Activated CD8-positive, alpha-beta memory T cell treated with anti-CD3 and anti-CD28 coated beads, Interleukin-2, amount 10 ng/mL, durations not matched to agents 7 days and 5 days (primary cell): ENCODE results near the gene PDXP. TPM values are rescaled to one million over a fixed set of nuclear protein-coding genes. Genes with fewer than 3 reads are reported as not detected.

ENCODE experiments used
- ATAC-seq: fragments of 150-1000 bp; cut with Tn5 transposase; one replicate; pipeline ENCODE4 v1.10.0; 2021; ENCODE audit warnings: moderate library complexity
- CTCF ChIA-PET: fragments of 350-600 bp; sonication (Branson Sonifier 250); formaldehyde crosslinking; loops from one replicate; lab custom pipeline; 2021; ENCODE audit warnings: antibody characterized with exemption; lab: Charles Lee
- DNase-seq: peaks from one replicate; pipeline ENCODE4 v3.0.0-alpha.2; 2020
- H3K27ac Mint-ChIP-seq: one replicate; pipeline ENCODE4 v1.8.0; 2021; ENCODE audit warnings: mild to moderate bottlenecking, mixed read lengths
- H3K27me3 Mint-ChIP-seq: one replicate; pipeline ENCODE4 v1.8.0; 2021; ENCODE audit warnings: mixed read lengths
- H3K36me3 Mint-ChIP-seq: one replicate; pipeline ENCODE4 v1.8.0; 2021; ENCODE audit warnings: mild to moderate bottlenecking, mixed read lengths
- H3K4me1 Mint-ChIP-seq: one replicate; pipeline ENCODE4 v1.8.0; 2021; ENCODE audit warnings: mixed read lengths
- H3K4me3 Mint-ChIP-seq: one replicate; pipeline ENCODE4 v1.8.0; 2021; ENCODE audit warnings: mild to moderate bottlenecking, moderate library complexity, mixed read lengths
- H3K9me3 Mint-ChIP-seq: one replicate; pipeline ENCODE4 v1.8.0; 2022; ENCODE audit warnings: low read depth, mixed read lengths
- total RNA-seq, 2 experiments: library from RNA; stranded (reverse); gene quantifications; one replicate each; pipeline ENCODE4 v1.2.3, GENCODE V29; 2021

PDXP gene
- total RNA-seq, 2 experiments from 2014 or later: 25.9 to 32.6 TPM

DNA sequence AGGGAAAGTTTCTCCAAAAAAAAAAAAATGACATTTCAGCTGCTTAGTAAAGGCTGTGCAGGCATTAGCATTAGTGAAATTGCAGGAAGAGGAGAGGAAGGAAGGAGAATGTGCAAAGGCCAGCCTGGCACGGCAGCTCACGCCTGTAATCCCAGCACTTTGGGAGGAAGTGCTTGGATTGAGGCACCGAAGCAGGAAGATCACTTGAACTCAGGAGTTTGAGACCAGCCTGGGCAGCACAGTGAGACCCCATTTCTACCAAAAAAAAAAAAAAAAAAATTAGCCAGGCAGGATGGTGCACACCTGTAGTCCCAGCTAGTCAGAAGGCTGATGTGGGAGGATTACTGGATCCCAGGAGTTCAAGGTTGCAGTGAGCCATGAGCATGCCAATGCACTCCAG, 46.1 kb downstream of the PDXP start:
- no peaks in the 10 kb centered on the region for H3K9me3 Mint-ChIP-seq
- CTCF ChIA-PET: interaction anchor here (0.7 kb wide), 1 partner anchor 653 kb away, joined by 3 read pairs; no protein-coding TSS in a partner anchor

DNA sequence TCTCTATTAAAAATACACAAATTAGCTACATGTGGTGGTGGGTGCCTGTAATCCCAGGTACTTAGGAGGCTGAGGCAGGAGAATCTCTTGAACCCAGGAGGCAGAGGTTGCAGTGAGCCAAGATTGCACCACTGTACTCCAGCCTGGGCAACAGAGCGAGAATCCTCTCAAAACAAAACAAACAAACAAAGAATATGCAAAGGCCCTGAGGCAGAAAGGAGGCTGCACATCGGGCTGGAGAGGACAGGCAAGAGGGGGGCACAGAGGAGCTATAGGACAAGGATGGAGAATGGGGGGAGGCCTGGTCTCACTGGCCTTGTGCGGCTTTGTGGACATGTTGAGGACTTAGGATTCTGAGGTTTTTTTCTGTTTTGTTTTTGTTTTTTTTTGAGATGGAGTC, 46.7 kb downstream of the PDXP start:
- H3K27me3 Mint-ChIP-seq: no peaks in the 10 kb centered on the region
- H3K4me3 Mint-ChIP-seq: no peak overlapping the region
- CTCF ChIA-PET: no interaction called here
- peaks cover 7% of the 10 kb centered on the region for H3K4me1 Mint-ChIP-seq
- ATAC-seq (no peak), DNase-seq (no peak)
- no peaks in the 10 kb centered on the region for H3K9me3 Mint-ChIP-seq
- H3K36me3 Mint-ChIP-seq: no peaks in the 10 kb centered on the region
- H3K27ac Mint-ChIP-seq: no peak overlapping the region

More for the DNA sequence above, 46.1 kb downstream of the PDXP start:
- Mint-ChIP-seq H3K27me3 (no peaks in the 10 kb centered on the region), H3K4me1 (peaks cover 7% of the 10 kb centered on the region), H3K36me3 (no peaks in the 10 kb centered on the region), H3K4me3 (no peak overlapping the region), H3K27ac (no peak overlapping the region)
- no peak for ATAC-seq
- no peak for DNase-seq

DNA sequence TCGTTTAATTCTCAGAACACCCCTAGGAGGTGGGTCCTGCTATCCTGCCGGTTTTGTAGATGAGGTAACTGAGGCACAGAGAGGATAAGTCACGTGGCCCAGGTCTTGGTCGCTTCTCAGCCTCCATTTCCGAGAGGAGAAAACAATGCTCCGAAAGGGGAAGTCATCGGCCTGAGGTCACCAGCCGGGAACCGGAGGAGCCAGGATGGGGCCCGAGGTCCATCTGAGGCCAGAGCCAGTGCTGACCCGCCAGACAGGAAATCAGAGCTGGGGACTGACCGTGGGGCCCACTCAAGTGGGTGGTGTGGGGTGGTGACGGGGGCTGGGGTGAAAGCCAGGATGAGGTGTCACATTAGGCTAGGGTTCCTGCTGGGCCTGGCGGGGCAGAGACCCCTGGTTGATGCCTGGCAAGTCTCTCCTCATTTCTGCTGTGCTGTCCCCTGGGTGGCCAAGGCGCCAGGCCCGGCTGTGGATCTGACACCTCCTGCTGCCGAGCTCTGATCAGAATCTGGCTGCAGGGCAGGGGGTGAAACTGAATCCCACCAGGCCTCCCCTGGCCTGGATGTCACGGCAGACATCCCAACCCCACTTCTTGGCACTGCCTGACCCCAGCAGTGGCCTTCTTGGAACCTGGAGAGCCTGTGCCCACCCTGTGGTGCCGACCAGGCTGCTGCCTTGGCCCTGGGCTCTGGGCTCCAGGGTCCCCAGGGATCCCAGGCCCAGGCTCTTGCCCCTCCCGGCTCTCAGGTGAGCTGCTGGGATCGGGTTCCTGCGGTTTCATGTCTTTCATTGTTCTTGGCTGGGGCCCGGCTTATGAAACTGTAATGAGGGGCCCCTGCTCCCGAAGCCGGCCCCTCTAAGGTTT, 50.3 kb downstream of the PDXP start:
- no peaks in the 10 kb centered on the region for H3K27me3 Mint-ChIP-seq
- H3K27ac Mint-ChIP-seq: no peak overlapping the region
- DNase-seq: no peak
- H3K4me3 Mint-ChIP-seq: no peak overlapping the region
- no peaks in the 10 kb centered on the region for H3K4me1 Mint-ChIP-seq
- H3K9me3 Mint-ChIP-seq: no peaks in the 10 kb centered on the region
- no peaks in the 10 kb centered on the region for H3K36me3 Mint-ChIP-seq
- CTCF ChIA-PET: interaction anchor here (0.6 kb wide), 1 partner anchor 39 kb away, joined by 3 read pairs; no protein-coding TSS in a partner anchor
- no peak for ATAC-seq

DNA sequence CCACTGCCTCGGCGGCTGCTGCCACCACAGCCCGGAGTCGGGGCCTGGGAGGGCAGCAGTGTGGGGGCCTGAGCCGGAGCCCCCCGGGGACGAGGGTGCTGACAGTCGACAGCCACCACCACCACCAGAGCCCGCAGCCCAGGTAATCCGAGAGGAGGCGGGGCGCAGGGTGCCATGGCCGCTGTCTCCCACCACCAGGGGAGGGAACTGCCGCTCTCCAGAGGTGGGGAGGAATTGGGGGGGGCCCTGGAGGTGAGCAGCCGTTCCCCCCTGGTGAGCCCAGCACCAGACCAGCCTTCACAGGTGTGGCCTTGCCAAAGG, 50.9 kb downstream of the PDXP start:
- no peak overlapping the region for H3K27ac Mint-ChIP-seq
- no peak for ATAC-seq
- no peaks in the 10 kb centered on the region for H3K36me3 Mint-ChIP-seq
- CTCF ChIA-PET: interaction anchor here (0.6 kb wide), 1 partner anchor 39 kb away, joined by 3 read pairs; no protein-coding TSS in a partner anchor
- no peak overlapping the region for H3K4me3 Mint-ChIP-seq
- no peaks in the 10 kb centered on the region for H3K27me3 Mint-ChIP-seq
- H3K4me1 Mint-ChIP-seq: no peaks in the 10 kb centered on the region
- no peaks in the 10 kb centered on the region for H3K9me3 Mint-ChIP-seq
- no peak for DNase-seq

DNA sequence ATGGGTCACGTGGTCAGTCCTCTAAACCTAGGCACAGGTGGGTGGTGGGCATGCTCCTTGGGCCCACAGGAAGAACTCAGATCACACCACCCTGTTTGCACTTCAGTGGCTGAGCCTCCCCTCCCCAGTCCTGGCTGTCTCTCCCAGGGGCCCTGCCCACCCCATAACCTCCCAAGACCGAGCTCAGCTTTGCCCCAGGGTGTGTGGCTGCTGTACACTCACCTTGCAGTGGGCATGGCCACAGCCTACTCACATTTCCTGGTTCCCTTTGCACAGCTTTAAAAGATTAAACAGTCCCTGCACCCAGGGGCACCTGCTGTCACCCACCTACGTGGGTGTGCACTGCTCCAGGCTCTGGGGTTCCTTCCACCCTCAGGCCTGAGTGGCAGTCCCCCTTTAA, 52.2 kb downstream of the PDXP start:
- DNase-seq: no peak
- no peaks in the 10 kb centered on the region for H3K36me3 Mint-ChIP-seq
- H3K27ac Mint-ChIP-seq: no peak overlapping the region
- H3K9me3 Mint-ChIP-seq: no peaks in the 10 kb centered on the region
- H3K4me1 Mint-ChIP-seq: no peaks in the 10 kb centered on the region
- no peaks in the 10 kb centered on the region for H3K27me3 Mint-ChIP-seq
- no peak for ATAC-seq
- CTCF ChIA-PET: no interaction called here
- no peak overlapping the region for H3K4me3 Mint-ChIP-seq

DNA sequence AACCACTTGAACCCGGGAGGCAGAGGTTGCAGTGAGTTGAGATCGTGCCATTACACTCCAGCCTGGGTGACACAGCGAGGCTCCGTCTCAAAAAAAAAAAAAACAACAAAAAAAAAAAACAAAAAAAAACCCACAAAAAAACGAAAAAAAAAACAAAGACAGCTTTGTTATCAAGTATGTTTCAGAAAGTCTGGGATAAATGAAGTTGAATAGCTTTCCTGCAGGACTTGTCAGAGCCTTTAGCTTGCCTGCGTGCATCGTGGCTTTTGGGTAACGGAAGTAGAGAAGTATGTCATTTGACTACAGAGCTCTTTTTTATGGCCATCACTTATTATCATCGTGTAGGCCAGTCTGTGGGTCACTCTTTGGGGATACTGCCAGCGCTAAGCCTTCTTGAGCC, 53.0 kb downstream of the PDXP start:
- CTCF ChIA-PET: interaction anchor here (0.6 kb wide), 1 partner anchor 390 kb away, joined by 3 read pairs; no protein-coding TSS in a partner anchor
- Mint-ChIP-seq H3K27me3 (no peaks in the 10 kb centered on the region), H3K27ac (no peak overlapping the region), H3K4me1 (no peaks in the 10 kb centered on the region), H3K4me3 (no peak overlapping the region), H3K9me3 (no peaks in the 10 kb centered on the region), H3K36me3 (no peaks in the 10 kb centered on the region)
- no peak for DNase-seq
- no peak for ATAC-seq

DNA sequence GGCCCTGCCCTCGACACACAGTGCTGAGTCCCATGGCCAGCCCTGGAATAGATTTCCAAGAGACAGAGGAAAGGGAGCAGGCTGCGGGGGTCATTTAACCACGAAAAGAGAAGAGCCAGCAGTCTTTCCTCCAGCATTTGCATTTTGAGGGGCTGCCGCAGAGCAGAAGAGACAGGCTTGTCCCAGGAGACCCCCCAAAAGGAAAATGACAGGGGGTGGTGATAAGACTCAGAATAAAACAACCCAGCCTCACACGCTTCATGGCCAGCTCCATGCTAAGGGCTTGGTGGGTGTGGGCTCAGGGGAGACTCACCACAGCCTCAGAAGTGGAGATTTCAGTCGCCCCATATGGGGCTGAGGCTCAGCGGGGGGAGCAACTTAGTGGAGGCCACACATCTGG, 55.2 kb downstream of the PDXP start:
- no peaks in the 10 kb centered on the region for H3K36me3 Mint-ChIP-seq
- H3K4me3 Mint-ChIP-seq: no peak overlapping the region
- no peaks in the 10 kb centered on the region for H3K27me3 Mint-ChIP-seq
- DNase-seq (no peak), ATAC-seq (no peak)
- H3K4me1 Mint-ChIP-seq: no peaks in the 10 kb centered on the region
- no peak overlapping the region for H3K27ac Mint-ChIP-seq
- H3K9me3 Mint-ChIP-seq: no peaks in the 10 kb centered on the region
- CTCF ChIA-PET: interaction anchor here (1.0 kb wide), 1 partner anchor 70 kb away, joined by 4 read pairs; no protein-coding TSS in a partner anchor

DNA sequence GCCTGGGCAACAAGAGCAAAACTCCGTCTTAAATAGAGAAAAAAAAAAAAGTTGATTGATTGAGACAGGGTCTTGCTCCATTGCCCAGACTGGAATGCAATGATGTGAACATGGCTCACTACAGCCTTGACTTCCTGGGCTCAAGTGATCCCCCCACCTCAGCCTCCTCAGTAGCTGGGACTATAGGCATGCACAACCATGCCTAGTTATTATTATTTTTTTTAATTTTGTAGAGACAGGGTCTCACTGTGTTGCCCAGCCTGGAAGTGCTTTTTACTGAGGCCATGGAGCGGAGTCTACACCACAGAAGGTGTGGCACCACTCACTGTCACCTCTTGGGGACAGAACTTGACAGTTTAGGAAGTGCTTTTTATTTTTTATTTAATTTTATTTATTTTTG, 56.1 kb downstream of the PDXP start:
- Mint-ChIP-seq H3K4me3 (no peak overlapping the region), H3K27ac (no peak overlapping the region), H3K9me3 (no peaks in the 10 kb centered on the region), H3K4me1 (peaks cover 6% of the 10 kb centered on the region), H3K36me3 (no peaks in the 10 kb centered on the region), H3K27me3 (no peaks in the 10 kb centered on the region)
- CTCF ChIA-PET: no interaction called here
- DNase-seq: no peak
- ATAC-seq: no peak

DNA sequence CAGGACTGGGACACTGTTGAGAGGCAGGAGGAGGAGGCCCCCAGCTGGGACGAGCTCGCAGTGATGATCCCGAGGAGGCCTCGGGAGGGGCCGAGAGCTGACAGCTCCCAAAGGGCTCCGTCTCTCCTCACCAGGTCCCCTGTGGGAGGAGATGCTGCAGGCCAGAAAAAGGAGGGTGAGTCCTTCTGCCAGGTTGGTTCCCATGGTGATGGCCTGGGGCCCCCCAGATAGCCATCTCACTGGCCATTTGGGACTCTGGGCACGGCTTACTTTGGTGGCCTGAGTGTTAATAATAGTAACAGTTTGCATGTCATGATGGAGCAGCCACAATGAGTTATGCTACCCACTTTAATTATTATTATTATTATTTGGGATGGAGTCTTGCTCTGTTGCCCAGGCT, 57.2 kb downstream of the PDXP start:
- peaks cover 7% of the 10 kb centered on the region for H3K4me1 Mint-ChIP-seq
- H3K4me3 Mint-ChIP-seq: no peak overlapping the region
- no peak overlapping the region for H3K27ac Mint-ChIP-seq
- H3K9me3 Mint-ChIP-seq: no peaks in the 10 kb centered on the region
- no peaks in the 10 kb centered on the region for H3K27me3 Mint-ChIP-seq
- H3K36me3 Mint-ChIP-seq: no peaks in the 10 kb centered on the region
- ATAC-seq: no peak
- no peak for DNase-seq
- CTCF ChIA-PET: no interaction called here

Other genes with a start within 250 kb of the PDXP start
- under 1 TPM; 0.07 to 0.50 TPM for gene ELFN2, start 231.2 kb upstream of the PDXP start, total RNA-seq
- gene MFNG, start 172.3 kb upstream of the PDXP start, total RNA-seq: 100 to 1,000 TPM; 196 to 220 TPM
- under 1 TPM in 1 of 2 experiments, not detected in 1; 0.16 TPM for gene CARD10, start 139.3 kb upstream of the PDXP start, total RNA-seq
- gene CDC42EP1, start 98.2 kb upstream of the PDXP start, total RNA-seq: under 1 TPM; 0.42 to 0.47 TPM
- gene LGALS2, start 78.6 kb upstream of the PDXP start, total RNA-seq: not detected
- gene GGA1, start 49.9 kb upstream of the PDXP start, total RNA-seq: 10 to 100 TPM; 76.9 to 85.9 TPM
- 100 to 1,000 TPM; 231 to 275 TPM for gene SH3BP1, start 19.1 kb upstream of the PDXP start, total RNA-seq
- gene LGALS1, start 16.9 kb downstream of the PDXP start, total RNA-seq: 1,000 to 10,000 TPM; 1,392 to 1,515 TPM
- 10 to 100 TPM; 49.9 to 53.3 TPM for gene NOL12, start 27.6 kb downstream of the PDXP start, total RNA-seq
- 10 to 100 TPM; 42.0 to 55.2 TPM for gene TRIOBP, start 38.3 kb downstream of the PDXP start, total RNA-seq
- 10 to 100 TPM; 14.9 to 18.3 TPM for gene GCAT, start 149.2 kb downstream of the PDXP start, total RNA-seq
- gene GALR3, start 164.7 kb downstream of the PDXP start, total RNA-seq: not detected
- 10 to 100 TPM; 27.2 to 31.2 TPM for gene ANKRD54, start 185.6 kb downstream of the PDXP start, total RNA-seq
- gene EIF3L, start 190.7 kb downstream of the PDXP start, total RNA-seq: 100 to 1,000 TPM; 218 to 370 TPM
- 10 to 100 TPM; 19.7 to 23.1 TPM for gene MICALL1, start 247.6 kb downstream of the PDXP start, total RNA-seq